GM19035 (cell line): ENCODE data around the gene ATP8A2.
"Not testable (repeated sequence)": the region's sequence is repeated elsewhere in the genome, so short reads cannot be mapped to it uniquely, and the experiment has no call there.

ENCODE experiments used
- ATAC-seq: cut with Tn5 transposase; IDR thresholded peaks from one replicate; pipeline ENCODE4 v1.9.1; 2021; ENCODE audit not compliant: unreplicated experiment

Gene ATP8A2

GRCh38 chr13:25946321-25946720 lies 574.5 kb downstream of the ATP8A2 start:
- no peak for ATAC-seq

DNA sequence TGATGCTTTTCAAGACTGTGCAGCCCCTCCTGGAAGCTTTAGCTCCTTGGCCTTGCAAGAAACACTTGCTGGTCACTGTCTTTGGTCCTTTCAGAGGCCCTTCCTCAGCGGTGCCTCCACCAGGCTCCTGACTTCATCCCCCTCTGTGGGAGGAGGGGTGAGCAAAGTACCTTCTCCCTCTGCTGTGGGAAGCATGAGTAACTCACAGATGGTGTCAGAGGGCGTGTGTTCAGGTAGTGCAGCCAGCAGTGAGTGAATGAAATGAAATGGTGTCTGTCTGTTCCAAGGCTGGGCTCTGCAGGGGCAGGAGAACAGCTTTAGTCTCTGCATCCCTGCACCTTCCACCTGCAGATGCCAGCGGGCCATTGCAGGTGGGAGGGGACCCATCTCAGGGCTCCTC lies 577.1 kb downstream of the ATP8A2 start:
- no peak for ATAC-seq

DNA sequence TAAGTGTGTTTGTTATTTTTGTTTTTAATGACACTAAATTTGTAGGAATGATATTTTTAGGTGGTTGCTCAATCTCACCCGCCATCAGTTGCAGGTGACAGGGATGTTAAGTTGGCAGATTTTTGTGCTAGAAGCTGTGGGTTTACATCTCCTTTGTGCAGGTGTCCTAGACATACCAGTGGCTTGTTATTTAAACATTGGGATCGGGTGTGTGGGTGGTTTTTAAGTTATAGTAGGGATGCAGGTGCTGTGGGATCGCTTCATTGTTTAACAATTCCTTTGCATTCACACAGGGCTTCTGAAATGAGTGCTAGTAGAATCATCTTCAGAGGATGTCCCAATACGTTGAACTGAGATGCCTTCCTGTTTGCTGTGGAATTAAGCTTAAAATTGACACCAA lies 580.1 kb downstream of the ATP8A2 start:
- no peak for ATAC-seq

DNA sequence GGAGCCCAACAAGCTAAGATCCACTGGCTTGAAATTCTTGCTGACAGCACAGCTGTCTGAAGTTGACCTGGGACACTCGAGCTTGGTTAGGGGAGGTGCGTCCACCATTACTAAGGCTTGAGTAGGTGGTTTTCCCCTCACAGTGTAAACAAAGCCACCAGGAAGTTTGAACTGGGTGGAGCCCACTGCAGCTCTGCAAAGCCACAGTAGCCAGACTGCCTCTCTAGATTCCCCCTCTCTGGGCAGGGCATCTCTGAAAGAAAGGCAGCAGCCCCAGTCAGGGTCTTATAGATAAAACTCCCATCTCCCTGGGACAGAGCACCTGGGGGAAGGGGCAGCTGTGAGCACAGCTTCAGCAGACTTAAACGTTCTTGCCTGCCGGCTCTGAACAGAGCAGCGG lies 582.3 kb downstream of the ATP8A2 start:
- ATAC-seq, result not testable (repeated sequence)

DNA sequence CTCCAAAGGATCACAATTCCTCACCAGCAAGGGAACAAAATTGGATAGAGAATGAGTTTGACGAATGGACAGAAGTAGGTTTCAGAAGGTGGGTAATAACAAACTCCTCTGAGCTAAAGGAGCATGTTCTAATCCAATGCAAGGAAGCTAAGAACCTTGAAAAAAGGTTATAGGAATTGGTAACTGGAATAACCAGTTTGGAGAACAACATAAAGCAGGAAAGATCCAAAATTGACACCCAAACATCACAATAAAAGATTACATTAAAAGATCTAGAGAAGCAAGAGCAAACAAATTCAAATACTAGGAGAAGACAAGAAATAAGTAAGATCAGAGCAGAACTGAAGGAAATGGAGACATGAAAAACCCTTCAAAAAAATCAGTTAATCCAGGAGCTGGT lies 583.2 kb downstream of the ATP8A2 start:
- not testable (repeated sequence) for ATAC-seq

GRCh38 chr13:25958986-25959385 lies 587.2 kb downstream of the ATP8A2 start:
- ATAC-seq, result no peak

DNA sequence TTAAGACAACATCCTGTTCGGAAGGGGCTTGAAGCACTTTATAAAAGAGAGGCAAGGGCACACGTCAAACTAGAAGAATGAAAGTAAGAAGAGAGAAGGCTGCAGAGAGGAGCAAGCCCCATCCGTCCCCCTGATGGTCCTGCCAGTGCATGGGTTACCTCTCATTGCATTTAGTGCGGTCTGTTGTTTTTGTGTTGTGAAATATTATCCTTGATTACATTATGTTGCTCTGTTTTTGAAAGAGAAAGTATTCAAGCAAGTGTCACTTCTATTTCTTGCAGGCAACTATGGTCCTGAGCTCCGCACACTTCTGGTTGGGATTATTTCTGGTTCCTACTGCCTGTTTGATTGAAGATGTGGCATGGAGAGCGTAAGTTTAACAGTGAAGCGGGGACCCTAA lies 589.5 kb downstream of the ATP8A2 start:
- ATAC-seq, result no peak

DNA sequence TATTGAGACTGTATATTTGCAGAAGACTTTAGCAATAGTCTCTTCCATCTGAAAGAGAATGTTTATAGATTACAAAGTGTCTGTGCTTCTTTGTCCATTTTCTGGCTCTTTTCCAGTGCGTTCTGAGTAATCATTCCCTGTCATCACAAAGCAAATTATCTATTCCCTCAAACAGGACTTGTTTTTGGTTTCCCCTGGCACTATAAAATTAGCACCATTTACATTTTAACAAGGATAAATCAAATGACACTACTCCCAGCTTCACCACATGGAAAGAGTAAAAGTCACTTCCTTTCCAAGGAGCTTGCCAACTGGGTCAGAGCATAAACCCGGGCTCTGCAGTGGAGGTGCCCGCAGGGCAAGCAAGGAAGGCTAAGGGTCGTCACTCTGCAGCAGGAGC lies 591.9 kb downstream of the ATP8A2 start:
- ATAC-seq, result no peak

GRCh38 chr13:25965596-25965995 lies 593.8 kb downstream of the ATP8A2 start:
- no peak for ATAC-seq

- ATAC-seq, result no peak
Observed at GRCh38 chr13:25966086-25966485, 594.3 kb downstream of the ATP8A2 start.

DNA sequence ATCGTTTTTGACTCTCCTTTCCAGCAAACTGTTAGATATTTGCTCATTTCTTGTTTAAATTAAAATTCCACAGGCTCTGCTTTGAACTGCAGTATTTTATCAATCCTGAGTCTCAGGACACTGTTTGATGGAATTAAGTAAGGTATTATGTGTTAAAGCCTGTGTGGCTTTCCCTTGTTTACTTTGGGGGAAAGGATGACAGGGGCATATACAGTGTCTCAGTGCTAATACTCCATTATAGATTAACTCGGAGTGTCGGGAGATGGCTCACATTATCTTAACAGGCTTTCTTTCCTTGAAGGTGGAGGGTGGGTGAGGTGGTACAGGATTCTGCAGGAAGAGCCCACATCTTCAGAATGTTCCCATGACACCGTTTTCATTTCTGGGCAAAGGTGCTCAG lies 595.4 kb downstream of the ATP8A2 start:
- ATAC-seq, result no peak

GRCh38 chr13:25971047-25971446 lies 599.3 kb downstream of the ATP8A2 start:
- no peak for ATAC-seq

DNA sequence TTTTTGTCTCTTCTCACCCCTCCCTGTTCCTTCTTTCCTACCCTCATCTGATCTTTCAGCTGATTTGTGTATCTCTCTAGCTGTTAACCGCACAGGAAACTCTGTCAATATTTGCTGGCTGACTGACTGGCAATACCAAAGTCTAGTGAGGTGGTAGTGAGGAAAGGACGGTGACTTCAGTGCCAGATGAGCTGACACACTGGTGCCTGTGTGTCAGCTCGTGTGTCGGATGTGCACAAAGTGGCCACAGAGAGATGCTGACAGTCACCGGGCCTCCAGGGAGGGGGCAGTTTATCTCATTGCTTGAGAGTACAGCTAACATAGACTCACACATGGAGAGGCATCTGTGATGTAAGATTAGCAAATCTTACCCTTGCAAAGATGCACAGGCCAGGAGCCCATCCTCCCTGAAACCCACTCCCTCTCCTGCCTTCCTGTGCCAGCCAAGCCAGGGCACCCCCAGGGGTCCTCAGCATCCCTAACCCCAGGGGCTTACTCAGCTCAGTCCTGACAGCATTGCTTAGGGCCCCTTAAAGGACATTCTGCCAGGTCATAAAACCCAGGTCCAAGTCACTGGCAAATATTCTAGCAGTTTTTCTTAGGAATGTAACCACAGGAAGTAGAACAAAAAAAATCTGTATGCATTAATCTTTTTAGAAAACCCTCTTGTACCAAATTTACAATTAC lies 599.8 kb downstream of the ATP8A2 start:
- no peak for ATAC-seq

GRCh38 chr13:25973085-25973484 lies 601.3 kb downstream of the ATP8A2 start:
- no peak for ATAC-seq

GRCh38 chr13:25973576-25973975 lies 601.8 kb downstream of the ATP8A2 start:
- ATAC-seq, result no peak

DNA sequence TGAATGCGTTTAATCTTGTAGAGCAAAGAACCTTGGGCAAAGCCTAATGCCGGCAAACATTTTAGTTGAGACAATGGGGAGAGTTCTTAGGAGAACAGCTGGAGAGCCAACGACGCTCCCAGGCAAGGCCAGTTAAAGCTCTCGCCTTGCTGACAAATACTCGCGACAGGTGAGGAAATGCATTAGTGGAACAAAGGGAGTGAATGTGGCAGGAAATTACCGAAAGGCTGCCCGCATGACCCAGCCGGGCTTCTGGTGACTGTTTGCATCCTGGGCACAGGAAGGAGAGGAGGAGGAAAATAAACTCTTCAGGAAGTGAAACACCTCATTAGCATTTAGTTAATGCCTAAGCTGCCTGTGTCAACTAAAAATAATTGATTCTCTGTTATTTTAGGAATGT lies 605.4 kb downstream of the ATP8A2 start:
- ATAC-seq, result no peak

DNA sequence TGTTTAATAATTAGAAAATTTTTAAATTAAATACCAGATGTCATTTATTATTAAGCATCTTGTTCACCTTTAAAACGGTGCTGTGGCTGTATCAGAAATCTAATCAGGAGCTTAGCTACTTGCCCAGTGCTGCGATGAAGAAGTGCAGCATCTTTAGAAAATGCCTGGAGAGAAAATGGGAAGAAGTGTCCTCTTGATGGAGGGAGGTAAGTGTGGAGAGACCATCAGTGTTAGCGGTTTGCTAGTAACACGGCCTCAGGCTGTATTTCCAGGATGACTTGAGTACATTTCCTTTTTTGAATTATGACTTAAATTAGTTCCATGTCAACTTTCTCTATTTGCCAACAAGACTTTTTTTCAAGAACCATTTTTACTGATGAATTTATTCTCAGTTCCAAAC lies 605.9 kb downstream of the ATP8A2 start:
- no peak for ATAC-seq

DNA sequence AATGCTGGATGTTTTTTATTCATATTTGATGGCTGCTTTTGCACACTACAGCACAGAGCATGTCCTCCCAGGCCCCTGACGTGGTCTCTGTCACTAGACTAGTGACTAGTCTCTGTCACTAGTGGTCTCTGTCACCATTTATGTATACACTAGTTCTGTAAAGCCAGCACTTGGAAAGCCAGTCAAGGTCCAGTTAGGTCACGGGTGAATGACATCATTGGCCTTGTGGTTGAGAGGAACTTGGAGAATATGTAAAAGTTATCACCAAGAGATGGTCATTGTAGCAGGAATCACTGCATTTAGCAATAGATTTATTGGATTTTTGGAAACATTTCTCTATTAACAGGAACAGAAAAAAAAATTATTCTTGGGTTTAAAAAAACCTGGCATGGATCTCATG lies 607.2 kb downstream of the ATP8A2 start:
- no peak for ATAC-seq

- ATAC-seq, result no peak
Observed at GRCh38 chr13:25979371-25979770, 607.6 kb downstream of the ATP8A2 start.

DNA sequence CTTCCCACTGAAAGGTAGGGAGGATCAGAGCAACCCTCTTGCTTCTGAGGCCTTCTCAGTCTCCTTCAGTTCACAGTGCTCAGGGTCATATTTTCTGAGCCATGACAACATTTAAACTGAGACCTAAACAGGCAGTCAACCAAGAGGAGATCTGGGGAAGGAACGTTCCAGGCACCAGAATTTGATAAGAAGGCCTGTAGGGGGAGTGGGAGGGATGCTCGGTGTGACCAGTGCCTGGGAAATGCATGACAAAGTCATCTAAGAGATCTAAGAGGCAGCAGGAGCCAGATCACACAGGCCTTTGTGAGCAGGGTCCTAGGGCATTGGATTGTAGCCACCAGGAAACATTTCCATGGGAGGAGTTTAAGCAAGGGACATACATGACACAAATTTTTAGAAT lies 608.5 kb downstream of the ATP8A2 start:
- ATAC-seq, result no peak

- ATAC-seq, result no peak
Observed at GRCh38 chr13:25981060-25981459, 609.3 kb downstream of the ATP8A2 start.

GRCh38 chr13:25982907-25983306 lies 611.1 kb downstream of the ATP8A2 start:
- no peak for ATAC-seq

GRCh38 chr13:25987987-25988386 lies 616.2 kb downstream of the ATP8A2 start:
- ATAC-seq, result no peak
